Islet precursor cell (in vitro differentiated cells): ENCODE data around the gene MMD2.
"Not testable (repeated sequence)": the region's sequence is repeated elsewhere in the genome, so short reads cannot be mapped to it uniquely, and the experiment has no call there.

Experiments
- DNase-seq: peaks from one replicate; pipeline ENCODE4 v3.0.0-alpha.2; 2018

The MMD2 gene

GRCh38 chr7:4958477-4959301, at the start of gene MMD2:
Gene MMD2 (minus strand): TSS chr7:4959187. CDS start chr7:4959017, 170 bp downstream.
- no peak for DNase-seq

- DNase-seq: no peak
Measured at GRCh38 chr7:5005066-5005465, 46.1 kb upstream of the MMD2 start.

GRCh38 chr7:5001911-5002310, 42.9 kb upstream of the MMD2 start:
- DNase-seq: no peak

- no peak for DNase-seq
Measured at GRCh38 chr7:5001003-5001402, 42.0 kb upstream of the MMD2 start.

GRCh38 chr7:4999369-4999950, 40.5 kb upstream of the MMD2 start:
- DNase-seq: no peak

GRCh38 chr7:4998910-4999309, 39.9 kb upstream of the MMD2 start:
- no peak for DNase-seq

GRCh38 chr7:4998244-4998643, 39.3 kb upstream of the MMD2 start:
- DNase-seq: no peak

- no peak for DNase-seq
Measured at GRCh38 chr7:4996696-4997222, 37.8 kb upstream of the MMD2 start.

GRCh38 chr7:4995429-4995969, 36.5 kb upstream of the MMD2 start:
- no peak for DNase-seq

GRCh38 chr7:4993471-4993870, 34.5 kb upstream of the MMD2 start:
- DNase-seq: no peak

GRCh38 chr7:4982741-4983140, 23.8 kb upstream of the MMD2 start:
- DNase-seq: not testable (repeated sequence)

GRCh38 chr7:4981295-4981890, 22.4 kb upstream of the MMD2 start:
- not testable (repeated sequence) for DNase-seq

GRCh38 chr7:4975626-4976025, 16.6 kb upstream of the MMD2 start:
- DNase-seq: not testable (repeated sequence)

- DNase-seq: peak; percentile 97
Measured at GRCh38 chr7:4973728-4974198, 14.8 kb upstream of the MMD2 start.

GRCh38 chr7:4972446-4972845, 13.5 kb upstream of the MMD2 start:
- DNase-seq: not testable (repeated sequence)

- DNase-seq: no peak
Measured at GRCh38 chr7:4965295-4966022, 6.5 kb upstream of the MMD2 start.

- no peak for DNase-seq
Measured at GRCh38 chr7:4964506-4964905, 5.5 kb upstream of the MMD2 start.

- DNase-seq: no peak
Measured at GRCh38 chr7:4962872-4963775, 4.1 kb upstream of the MMD2 start.

- DNase-seq: no peak
Measured at GRCh38 chr7:4960363-4960762, 1.4 kb upstream of the MMD2 start.

GRCh38 chr7:4959893-4960292, 906 bp upstream of the MMD2 start:
- no peak for DNase-seq

- no peak for DNase-seq
Measured at GRCh38 chr7:4959306-4959705, 319 bp upstream of the MMD2 start.
